Adrenal gland (tissue), 5 donors: ENCODE data around the gene SCAPER.

Source experiments
- POLR2A ChIP-seq, 2 donors: fragments of 450-650 bp; IDR thresholded peaks; one replicate each; pipeline ENCODE4 v1.6.1; 2017; ENCODE audit warnings: antibody characterized with exemption in 2 of 2, mild to moderate bottlenecking in 2 of 2, moderate library complexity in 1 of 2
- TF ChIP-seq, protein P1 (sequence below), 6 experiments: fragments of 450-650 bp in 4 of 6; fragments of 200-600 bp in 2 of 6; sonication (generic) in 1 of 6; IDR thresholded peaks; 1 replicate in 5 of 6; 2 replicates in 1 of 6; pipeline versions ENCODE4 v1.5.1 to v1.8.0; 2016 to 2021; ENCODE audit warnings: antibody characterized with exemption in 6 of 6, mild to moderate bottlenecking in 2 of 6, moderate library complexity in 1 of 6
- donor health status: DM: no; HTN: no; CAD: no.

DNA sequence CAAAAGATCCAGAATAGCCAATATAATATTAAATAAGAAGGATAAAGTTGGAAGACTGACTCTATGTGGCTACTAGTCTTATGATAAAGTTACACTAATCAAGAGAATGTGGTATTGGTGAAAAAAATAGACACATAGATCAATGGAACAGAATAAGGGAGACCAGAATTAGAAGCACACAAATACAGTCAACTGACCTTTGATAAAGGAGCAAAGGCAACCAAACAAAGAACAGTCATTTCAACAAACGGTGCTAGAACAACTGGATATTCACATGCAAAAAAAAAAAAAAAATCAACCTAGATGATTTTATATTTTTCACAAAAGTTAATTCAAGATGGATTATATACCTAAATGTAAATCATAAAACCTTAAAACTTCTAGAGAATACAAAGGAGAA is 422.1 kb downstream of the SCAPER start:
- TF ChIP-seq, protein P1, sequence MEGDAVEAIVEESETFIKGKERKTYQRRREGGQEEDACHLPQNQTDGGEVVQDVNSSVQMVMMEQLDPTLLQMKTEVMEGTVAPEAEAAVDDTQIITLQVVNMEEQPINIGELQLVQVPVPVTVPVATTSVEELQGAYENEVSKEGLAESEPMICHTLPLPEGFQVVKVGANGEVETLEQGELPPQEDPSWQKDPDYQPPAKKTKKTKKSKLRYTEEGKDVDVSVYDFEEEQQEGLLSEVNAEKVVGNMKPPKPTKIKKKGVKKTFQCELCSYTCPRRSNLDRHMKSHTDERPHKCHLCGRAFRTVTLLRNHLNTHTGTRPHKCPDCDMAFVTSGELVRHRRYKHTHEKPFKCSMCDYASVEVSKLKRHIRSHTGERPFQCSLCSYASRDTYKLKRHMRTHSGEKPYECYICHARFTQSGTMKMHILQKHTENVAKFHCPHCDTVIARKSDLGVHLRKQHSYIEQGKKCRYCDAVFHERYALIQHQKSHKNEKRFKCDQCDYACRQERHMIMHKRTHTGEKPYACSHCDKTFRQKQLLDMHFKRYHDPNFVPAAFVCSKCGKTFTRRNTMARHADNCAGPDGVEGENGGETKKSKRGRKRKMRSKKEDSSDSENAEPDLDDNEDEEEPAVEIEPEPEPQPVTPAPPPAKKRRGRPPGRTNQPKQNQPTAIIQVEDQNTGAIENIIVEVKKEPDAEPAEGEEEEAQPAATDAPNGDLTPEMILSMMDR (IDR thresholded peaks at IDR 0.05) = no peak
- no peak for TF ChIP-seq POLR2A (IDR thresholded peaks at IDR 0.05)
